NCI-H446 treated with DMSO at 0.1 percent for 48 hours (cell line): ENCODE data around the gene NME7.
A peak's percentile ranks its signal among the peaks of the same experiment; 100 is the strongest.
"Not testable (repeated sequence)": the region's sequence is repeated elsewhere in the genome, so short reads cannot be mapped to it uniquely, and the experiment has no call there.

Source experiments
- DNase-seq: peaks from one replicate; lab custom pipeline; 2025; lab: John Stamatoyannopoulos, UW

The NME7 gene

GRCh38 chr1:169305356-169305755, 62.2 kb downstream of the NME7 start:
- no peak for DNase-seq

GRCh38 chr1:169300854-169301253, 66.7 kb downstream of the NME7 start:
- DNase-seq: no peak

GRCh38 chr1:169298441-169298840, 69.2 kb downstream of the NME7 start:
- DNase-seq: peak; percentile 40

- no peak for DNase-seq
Observed at GRCh38 chr1:169295846-169296245, 71.8 kb downstream of the NME7 start.

- DNase-seq: no peak
Observed at GRCh38 chr1:169295425-169295824, 72.2 kb downstream of the NME7 start.

GRCh38 chr1:169289016-169289415, 78.6 kb downstream of the NME7 start:
- no peak for DNase-seq

GRCh38 chr1:169288011-169288414, 79.6 kb downstream of the NME7 start:
- no peak for DNase-seq

GRCh38 chr1:169287280-169287679, 80.3 kb downstream of the NME7 start:
- no peak for DNase-seq

- not testable (repeated sequence) for DNase-seq
Observed at GRCh38 chr1:169281562-169281961, 86.0 kb downstream of the NME7 start.

GRCh38 chr1:169271098-169271497, 96.5 kb downstream of the NME7 start:
- no peak for DNase-seq

- DNase-seq: no peak
Observed at GRCh38 chr1:169266133-169266532, 101.5 kb downstream of the NME7 start.

- no peak for DNase-seq
Observed at GRCh38 chr1:169263059-169263458, 104.5 kb downstream of the NME7 start.

GRCh38 chr1:169261884-169262283, 105.7 kb downstream of the NME7 start:
- DNase-seq: no peak

- DNase-seq: no peak
Observed at GRCh38 chr1:169260478-169261151, 107.0 kb downstream of the NME7 start.

- no peak for DNase-seq
Observed at GRCh38 chr1:169259816-169260215, 107.8 kb downstream of the NME7 start.

GRCh38 chr1:169250795-169251194, 116.8 kb downstream of the NME7 start:
- DNase-seq: no peak

GRCh38 chr1:169250022-169250421, 117.6 kb downstream of the NME7 start:
- DNase-seq: no peak

GRCh38 chr1:169249611-169250010, 118.0 kb downstream of the NME7 start:
- DNase-seq: no peak

- DNase-seq: no peak
Observed at GRCh38 chr1:169245706-169246105, 121.9 kb downstream of the NME7 start.

- DNase-seq: peak; percentile 88
Observed at GRCh38 chr1:169240449-169241232, 127.0 kb downstream of the NME7 start.

- no peak for DNase-seq
Observed at GRCh38 chr1:169236880-169237279, 130.7 kb downstream of the NME7 start.

GRCh38 chr1:169236143-169236542, 131.5 kb downstream of the NME7 start:
- DNase-seq: peak; percentile 57

GRCh38 chr1:169235568-169235967, 132.0 kb downstream of the NME7 start:
- DNase-seq: no peak

GRCh38 chr1:169234780-169235179, 132.8 kb downstream of the NME7 start:
- no peak for DNase-seq
